Trophoblast cell (in vitro differentiated cells and primary cell): ENCODE measurements around the gene SYT1.

Experiments used
- DNase-seq, 2 donors: peaks; one replicate each; pipeline ENCODE4 v3.0.0-alpha.2; 2016
- H2AFZ ChIP-seq: 2 replicates; pipeline ENCODE4 v1.6.1; 2013; ENCODE audit warnings: low read length, moderate library complexity, mild to moderate bottlenecking; ENCODE audit not compliant: insufficient read depth, poor library complexity
- H2AK5ac ChIP-seq: 2 replicates; pipeline ENCODE4 v1.6.1; 2013; ENCODE audit warnings: mild to moderate bottlenecking, low read length
- H2BK120ac ChIP-seq: 2 replicates; pipeline ENCODE4 v1.6.1; 2013; ENCODE audit warnings: low read length, mild to moderate bottlenecking, moderate library complexity; ENCODE audit not compliant: insufficient read depth, poor library complexity
- H2BK12ac ChIP-seq: 2 replicates; pipeline ENCODE4 v1.6.1; 2013; ENCODE audit warnings: mild to moderate bottlenecking, low read length, moderate library complexity
- H2BK5ac ChIP-seq: 2 replicates; pipeline ENCODE4 v1.6.1; 2013; ENCODE audit warnings: low read length, low read depth, moderate library complexity, mild to moderate bottlenecking; ENCODE audit not compliant: poor library complexity
- H3K14ac ChIP-seq: 2 replicates; pipeline ENCODE4 v1.6.1; 2013; ENCODE audit warnings: mild to moderate bottlenecking, low read length
- H3K18ac ChIP-seq: 2 replicates; pipeline ENCODE4 v1.6.1; 2013; ENCODE audit warnings: mild to moderate bottlenecking, low read length
- H3K23ac ChIP-seq: 2 replicates; pipeline ENCODE4 v1.6.1; 2013; ENCODE audit warnings: low read length
- H3K27ac ChIP-seq: 2 replicates; pipeline ENCODE4 v1.5.1; 2013; ENCODE audit warnings: low read depth, mild to moderate bottlenecking, inconsistent platforms, low read length, moderate library complexity
- H3K27me3 ChIP-seq: 2 replicates; pipeline ENCODE4 v1.6.1; 2013; ENCODE audit warnings: inconsistent platforms, mild to moderate bottlenecking, low read length, moderate library complexity; ENCODE audit not compliant: insufficient read depth
- H3K36me3 ChIP-seq, 2 experiments: 1 replicate in 1 of 2; 2 replicates in 1 of 2; pipeline ENCODE4 v1.6.1; 2013; ENCODE audit warnings: low read length in 2 of 2, mild to moderate bottlenecking in 2 of 2, moderate library complexity in 1 of 2; ENCODE audit not compliant: insufficient read depth in 2 of 2, control insufficient read depth in 1 of 2
- H3K4ac ChIP-seq: 2 replicates; pipeline ENCODE4 v1.6.1; 2013; ENCODE audit warnings: low read depth, mild to moderate bottlenecking, low read length, moderate library complexity
- H3K4me1 ChIP-seq, 2 experiments: 1 replicate in 1 of 2; 2 replicates in 1 of 2; pipeline ENCODE4 v1.6.1; 2013; ENCODE audit warnings: low read length in 2 of 2, mild to moderate bottlenecking in 2 of 2, moderate library complexity in 1 of 2; ENCODE audit not compliant: insufficient read depth in 2 of 2, control insufficient read depth in 1 of 2
- H3K4me2 ChIP-seq: 2 replicates; pipeline ENCODE4 v1.6.1; 2013; ENCODE audit warnings: inconsistent platforms, mild to moderate bottlenecking, low read length, moderate library complexity
- H3K4me3 ChIP-seq: 2 replicates; pipeline ENCODE4 v1.5.1; 2013; ENCODE audit warnings: mild to moderate bottlenecking, low read depth, low read length, inconsistent platforms
- H3K79me1 ChIP-seq: one replicate; pipeline ENCODE4 v1.6.1; 2013; ENCODE audit warnings: low read length
- H3K79me2 ChIP-seq: 2 replicates; pipeline ENCODE4 v1.6.1; 2013; ENCODE audit warnings: low read length, mild to moderate bottlenecking; ENCODE audit not compliant: control insufficient read depth, insufficient read depth, poor library complexity
- H3K9ac ChIP-seq: 2 replicates; pipeline ENCODE4 v1.6.1; 2013; ENCODE audit warnings: mild to moderate bottlenecking, low read length
- H3K9me3 ChIP-seq: 2 replicates; pipeline ENCODE4 v1.6.1; 2013; ENCODE audit warnings: low read depth, mild to moderate bottlenecking, control low read depth, inconsistent platforms, low read length; ENCODE audit not compliant: insufficient read depth
- H4K12ac ChIP-seq: 2 replicates; pipeline ENCODE4 v1.6.1; 2013; ENCODE audit warnings: low read depth, mild to moderate bottlenecking, low read length, moderate library complexity
- H4K8ac ChIP-seq: 2 replicates; pipeline ENCODE4 v1.6.1; 2013; ENCODE audit warnings: low read depth, mild to moderate bottlenecking, low read length, moderate library complexity
- H4K91ac ChIP-seq: one replicate; pipeline ENCODE4 v1.6.1; 2013; ENCODE audit warnings: low read depth, mild to moderate bottlenecking, low read length, moderate library complexity
- WGBS: extraction: QIAGEN DNeasy Blood & Tissue Kit; methylation state at CpG from one replicate; pipeline ENCODE4 v1.1.7; 2013; ENCODE audit warnings: missing lambda C conversion rate; ENCODE audit not compliant: insufficient read length, insufficient coverage; ENCODE audit errors: extremely low coverage; 5-methylcytosine and 5-hydroxymethylcytosine counted together

SYT1 gene

DNA sequence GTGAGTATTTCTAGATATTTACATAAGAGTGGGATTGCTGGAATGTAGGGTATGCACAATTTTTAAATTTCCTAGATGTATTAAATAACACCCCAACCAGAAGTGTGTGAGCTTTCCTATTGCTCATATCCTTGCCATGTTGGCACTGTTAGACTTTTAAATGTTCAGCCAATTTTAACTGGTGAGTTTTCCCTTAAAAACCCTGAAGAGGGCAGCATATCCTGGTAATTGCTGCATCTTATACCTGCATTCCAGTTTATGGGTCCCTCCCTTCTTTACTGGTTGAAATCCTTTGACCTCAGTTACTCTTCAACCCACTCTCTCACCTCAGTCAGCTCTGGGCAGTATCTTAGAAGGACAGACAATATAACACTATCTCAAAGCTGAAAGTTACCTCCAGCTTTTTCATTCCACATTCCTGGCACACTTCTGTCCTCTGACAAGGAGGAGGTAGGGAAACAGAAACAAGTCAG lies 555.6 kb downstream of the SYT1 start:
- H3K9me3 ChIP-seq, result no peaks in the 10 kb centered on the region
- H4K8ac ChIP-seq, result no peak overlapping the region

DNA sequence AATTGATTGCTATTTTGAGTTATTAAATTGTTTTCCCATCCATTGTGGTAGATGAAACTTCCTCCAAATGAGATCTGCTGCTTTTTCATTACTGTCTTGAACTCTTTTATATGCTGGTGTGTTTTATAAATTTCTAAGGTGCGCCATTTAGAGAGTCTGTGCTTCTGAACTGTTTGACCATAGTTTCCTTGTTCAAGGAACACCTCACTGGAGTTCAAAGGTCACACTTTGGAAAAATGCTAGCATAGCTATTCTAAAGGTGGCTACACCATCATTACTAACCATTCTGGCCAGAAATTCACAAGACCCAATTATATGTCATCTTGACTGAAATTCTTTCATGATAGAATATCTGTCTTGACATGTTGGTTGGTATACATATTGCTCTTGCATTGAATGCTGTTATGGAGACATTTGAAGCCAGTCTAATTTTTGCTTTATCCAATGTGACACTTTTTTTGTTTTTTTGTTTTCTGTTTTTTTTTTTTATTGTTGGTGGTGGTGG lies 556.7 kb downstream of the SYT1 start:
- Histone ChIP-seq H4K91ac (no peak overlapping the region), H3K79me1 (peaks cover 13% of the 10 kb centered on the region), H3K4me1 (peaks cover 6 to 16% of the 10 kb centered on the region in 2 experiments)

More for the DNA sequence above, 555.6 kb downstream of the SYT1 start:
- no peak overlapping the region for H3K18ac ChIP-seq
- H3K79me1 ChIP-seq, result peaks cover 16% of the 10 kb centered on the region
- H3K4me1 ChIP-seq, result peaks cover 6 to 16% of the 10 kb centered on the region in 2 experiments
- H2BK120ac ChIP-seq, result no peak overlapping the region
- H3K23ac ChIP-seq, result no peak overlapping the region
- H4K12ac ChIP-seq, result no peak overlapping the region
- H3K4me2 ChIP-seq, result no peak overlapping the region
- no peaks in the 10 kb centered on the region for H3K27me3 ChIP-seq
- no peaks in the 10 kb centered on the region for H3K36me3 ChIP-seq
- H3K4me3 ChIP-seq, result no peak overlapping the region
- H3K9ac ChIP-seq, result no peak overlapping the region
- H2AFZ ChIP-seq, result no peak overlapping the region
- peak overlapping the region; percentile 89 for H3K27ac ChIP-seq
- H2BK5ac ChIP-seq, result no peak overlapping the region
- no peak overlapping the region for H2BK12ac ChIP-seq
- no peak overlapping the region for H3K4ac ChIP-seq
- H2AK5ac ChIP-seq, result no peak overlapping the region
- H3K79me2 ChIP-seq, result peaks cover 2% of the 10 kb centered on the region
- no peak overlapping the region for H4K91ac ChIP-seq
- DNase-seq, result peak; percentile 34 to 86
- H3K14ac ChIP-seq, result no peak overlapping the region

DNA sequence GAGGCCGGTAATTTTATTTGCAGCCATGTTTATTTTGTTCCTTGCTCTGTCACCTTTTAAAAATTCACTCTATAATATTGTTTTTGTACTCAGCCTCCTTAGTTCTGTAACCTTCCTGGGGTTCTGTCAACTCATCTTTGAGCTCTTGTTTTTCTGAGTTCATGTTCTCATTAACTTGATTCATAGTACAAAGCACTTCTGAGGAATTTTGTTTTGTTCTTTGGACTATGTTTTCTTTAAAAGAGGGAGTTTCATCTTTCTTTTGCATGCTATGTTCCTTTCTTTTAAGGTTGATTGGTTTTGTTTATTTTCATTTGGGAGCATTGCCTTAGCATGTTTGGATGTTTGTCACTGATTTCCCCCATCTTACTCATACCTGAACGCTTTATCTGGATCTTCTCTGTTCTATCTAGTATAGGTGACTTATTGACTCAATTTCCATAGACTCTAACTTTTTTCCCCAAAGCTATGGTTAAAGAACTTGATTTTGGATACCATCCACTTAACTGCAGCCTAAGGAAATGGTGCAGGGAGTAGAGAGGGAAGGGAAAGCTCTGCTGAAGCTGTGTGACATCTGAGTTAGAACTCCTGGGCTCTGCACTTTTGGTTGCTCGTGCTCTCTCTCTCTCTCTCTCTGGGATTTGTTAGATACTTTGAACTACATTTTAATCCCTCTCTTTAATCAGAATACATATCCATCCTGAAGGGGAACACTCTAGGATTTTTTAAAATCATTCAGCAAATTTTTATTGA lies 557.7 kb downstream of the SYT1 start:
- H2BK120ac ChIP-seq, result peak overlapping the region; percentile 60
- H3K4me3 ChIP-seq, result no peak overlapping the region
- no peak overlapping the region for H3K23ac ChIP-seq
- no peak overlapping the region for H3K4ac ChIP-seq
- H3K36me3 ChIP-seq, result no peaks in the 10 kb centered on the region
- no peak overlapping the region for H3K4me2 ChIP-seq
- peaks cover 12% of the 10 kb centered on the region for H3K79me1 ChIP-seq
- H3K27me3 ChIP-seq, result no peaks in the 10 kb centered on the region
- H3K18ac ChIP-seq, result no peak overlapping the region
- no peak overlapping the region for H3K27ac ChIP-seq
- peaks cover 5 to 15% of the 10 kb centered on the region in 2 experiments for H3K4me1 ChIP-seq
- no peak overlapping the region for H2AFZ ChIP-seq
- no CpG with 5 or more reads among the region's 3 CpGs for WGBS
- H3K79me2 ChIP-seq, result peaks cover 2% of the 10 kb centered on the region
- H2BK12ac ChIP-seq, result no peak overlapping the region
- H2AK5ac ChIP-seq, result no peak overlapping the region
- DNase-seq, result peak in 1 of 2 donors; percentile 10
- H3K9ac ChIP-seq, result no peak overlapping the region
- H4K91ac ChIP-seq, result peak overlapping the region; percentile 57
- no peak overlapping the region for H4K8ac ChIP-seq
- H2BK5ac ChIP-seq, result no peak overlapping the region
- H3K9me3 ChIP-seq, result no peaks in the 10 kb centered on the region
- H4K12ac ChIP-seq, result no peak overlapping the region
- no peak overlapping the region for H3K14ac ChIP-seq

More for the DNA sequence above, 556.7 kb downstream of the SYT1 start:
- peak overlapping the region; percentile 56 for H2BK5ac ChIP-seq
- H3K9ac ChIP-seq, result no peak overlapping the region
- peaks cover 2% of the 10 kb centered on the region for H3K79me2 ChIP-seq
- no peak overlapping the region for H4K12ac ChIP-seq
- no peak overlapping the region for H3K4ac ChIP-seq
- no peak for DNase-seq
- no peak overlapping the region for H3K4me2 ChIP-seq
- H3K27me3 ChIP-seq, result no peaks in the 10 kb centered on the region
- H3K23ac ChIP-seq, result no peak overlapping the region
- peak overlapping the region; percentile 43 for H2BK120ac ChIP-seq
- peak overlapping the region; percentile 19 for H3K27ac ChIP-seq
- no peak overlapping the region for H4K8ac ChIP-seq
- H2BK12ac ChIP-seq, result no peak overlapping the region
- no CpG with 5 or more reads among the region's 1 CpG for WGBS
- no peaks in the 10 kb centered on the region for H3K9me3 ChIP-seq
- no peak overlapping the region for H2AFZ ChIP-seq
- H3K18ac ChIP-seq, result no peak overlapping the region
- H2AK5ac ChIP-seq, result no peak overlapping the region
- H3K14ac ChIP-seq, result no peak overlapping the region
- H3K4me3 ChIP-seq, result no peak overlapping the region
- H3K36me3 ChIP-seq, result no peaks in the 10 kb centered on the region

DNA sequence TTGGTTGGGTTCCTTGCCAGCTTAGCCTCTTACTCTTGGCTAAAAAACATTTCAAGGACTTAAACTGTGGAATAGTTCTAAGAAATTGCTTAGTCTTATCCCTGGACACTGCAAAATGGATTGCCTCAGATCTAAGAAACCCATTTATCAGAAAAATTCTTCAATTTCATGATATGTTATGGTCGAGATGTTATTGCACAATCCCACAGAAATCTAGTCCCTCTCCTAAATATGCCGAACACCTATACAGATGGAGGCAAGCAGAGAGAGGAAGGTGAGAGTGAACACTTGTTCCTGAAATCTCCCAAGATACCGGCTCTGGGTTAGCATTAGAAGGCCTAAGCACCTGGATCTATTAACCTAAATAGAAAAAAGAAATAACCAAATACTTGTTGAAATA lies 559.0 kb downstream of the SYT1 start:
- H2AFZ ChIP-seq, result no peak overlapping the region
- WGBS, result no CpG with 5 or more reads among the region's 3 CpGs
- no peaks in the 10 kb centered on the region for H3K27me3 ChIP-seq
- H2AK5ac ChIP-seq, result no peak overlapping the region
- H3K9ac ChIP-seq, result no peak overlapping the region
- peak overlapping the region; percentile 84 for H2BK5ac ChIP-seq
- no peak overlapping the region for H3K23ac ChIP-seq
- H3K14ac ChIP-seq, result no peak overlapping the region
- H3K4me1 ChIP-seq, result peaks cover 0 to 6% of the 10 kb centered on the region in 2 experiments
- H4K8ac ChIP-seq, result peak overlapping the region; percentile 65
- H3K4ac ChIP-seq, result no peak overlapping the region
- peaks cover 2% of the 10 kb centered on the region for H3K79me2 ChIP-seq
- no peak overlapping the region for H3K4me3 ChIP-seq
- peak overlapping the region; percentile 46 for H3K27ac ChIP-seq
- no peak overlapping the region for H3K18ac ChIP-seq
- H2BK12ac ChIP-seq, result no peak overlapping the region
- no peaks in the 10 kb centered on the region for H3K36me3 ChIP-seq
- no peak overlapping the region for H4K12ac ChIP-seq
- H2BK120ac ChIP-seq, result peak overlapping the region; percentile 72
- H3K4me2 ChIP-seq, result no peak overlapping the region
- no peaks in the 10 kb centered on the region for H3K9me3 ChIP-seq
- peak overlapping the region; percentile 37 for H4K91ac ChIP-seq
- DNase-seq, result peak in 1 of 2 donors; percentile 22
- H3K79me1 ChIP-seq, result peaks cover 4% of the 10 kb centered on the region
